Prostate gland (tissue), 2 donors: ENCODE measurements around the gene CCR5.

Experiments used
- POLR2A ChIP-seq: fragments of 450-650 bp; IDR thresholded peaks from one replicate; pipeline ENCODE4 v1.6.1; 2016; ENCODE audit warnings: antibody characterized with exemption, mild to moderate bottlenecking
- TF ChIP-seq, protein P1 (sequence below), 4 experiments: fragments of 200-600 bp in 2 of 4; fragments of 450-650 bp in 2 of 4; sonication (generic) in 2 of 4; IDR thresholded peaks; 1 replicate in 3 of 4; 2 replicates in 1 of 4; pipeline ENCODE4 v1.5.1; 2016 to 2019; ENCODE audit warnings: antibody characterized with exemption in 4 of 4, mild to moderate bottlenecking in 2 of 4, moderate library complexity in 2 of 4

- TF ChIP-seq, protein P1, sequence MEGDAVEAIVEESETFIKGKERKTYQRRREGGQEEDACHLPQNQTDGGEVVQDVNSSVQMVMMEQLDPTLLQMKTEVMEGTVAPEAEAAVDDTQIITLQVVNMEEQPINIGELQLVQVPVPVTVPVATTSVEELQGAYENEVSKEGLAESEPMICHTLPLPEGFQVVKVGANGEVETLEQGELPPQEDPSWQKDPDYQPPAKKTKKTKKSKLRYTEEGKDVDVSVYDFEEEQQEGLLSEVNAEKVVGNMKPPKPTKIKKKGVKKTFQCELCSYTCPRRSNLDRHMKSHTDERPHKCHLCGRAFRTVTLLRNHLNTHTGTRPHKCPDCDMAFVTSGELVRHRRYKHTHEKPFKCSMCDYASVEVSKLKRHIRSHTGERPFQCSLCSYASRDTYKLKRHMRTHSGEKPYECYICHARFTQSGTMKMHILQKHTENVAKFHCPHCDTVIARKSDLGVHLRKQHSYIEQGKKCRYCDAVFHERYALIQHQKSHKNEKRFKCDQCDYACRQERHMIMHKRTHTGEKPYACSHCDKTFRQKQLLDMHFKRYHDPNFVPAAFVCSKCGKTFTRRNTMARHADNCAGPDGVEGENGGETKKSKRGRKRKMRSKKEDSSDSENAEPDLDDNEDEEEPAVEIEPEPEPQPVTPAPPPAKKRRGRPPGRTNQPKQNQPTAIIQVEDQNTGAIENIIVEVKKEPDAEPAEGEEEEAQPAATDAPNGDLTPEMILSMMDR (IDR thresholded peaks at IDR 0.05) = no peak
- no peak for TF ChIP-seq POLR2A
These were observed 45.5 kb downstream of the CCR5 start for GRCh38 chr3:46416125-46416810.
